Raji (cell line): ENCODE measurements around the gene KAZALD1.

ENCODE experiments used
- POLR2A ChIP-seq: IDR thresholded peaks from 2 replicates; pipeline ENCODE4 v1.6.1; 2011; ENCODE audit warnings: low read depth, low read length, control low read depth; ENCODE audit not compliant: insufficient read depth

The KAZALD1 gene

DNA sequence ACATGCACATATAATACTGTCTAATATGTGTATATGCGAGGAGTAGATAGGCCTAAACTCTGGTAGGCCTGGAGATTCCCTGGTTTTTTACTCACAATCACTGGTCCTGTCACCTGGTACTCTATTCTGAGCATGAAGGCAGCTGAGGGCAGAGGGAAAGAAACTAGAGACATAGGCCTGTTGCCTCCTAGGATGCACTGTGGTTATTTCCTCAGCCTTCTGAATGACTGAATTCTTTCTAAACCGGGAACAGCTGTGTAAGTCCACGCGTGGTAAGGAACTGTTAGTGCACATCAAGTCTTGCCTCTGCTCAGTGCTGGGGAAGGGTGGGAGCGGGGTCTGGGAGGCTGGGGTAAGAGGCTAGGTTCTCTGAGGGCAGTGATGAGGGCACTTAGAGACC is 7.7 kb downstream of the KAZALD1 start:
- no peak for TF ChIP-seq POLR2A

DNA sequence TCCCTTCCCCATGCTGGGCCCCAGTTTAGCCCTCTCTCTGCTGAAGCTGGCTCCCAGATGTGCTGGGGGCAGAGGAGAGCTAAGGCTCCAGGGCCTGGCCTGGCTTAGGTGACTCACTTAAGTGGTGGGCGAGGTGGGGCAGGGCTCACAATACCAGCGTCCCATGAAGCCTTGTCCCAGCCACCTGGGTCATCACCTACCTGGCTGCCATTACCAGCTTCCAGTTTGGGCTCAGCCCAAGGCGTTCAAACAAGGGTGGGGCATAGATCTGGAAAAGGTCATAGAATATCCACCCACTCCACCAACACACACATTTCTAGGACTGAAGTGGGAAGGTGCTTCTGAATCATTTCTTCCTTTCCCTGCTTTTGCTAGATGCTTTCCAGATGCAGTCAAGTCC is 8.3 kb downstream of the KAZALD1 start:
- TF ChIP-seq POLR2A, result no peak

DNA sequence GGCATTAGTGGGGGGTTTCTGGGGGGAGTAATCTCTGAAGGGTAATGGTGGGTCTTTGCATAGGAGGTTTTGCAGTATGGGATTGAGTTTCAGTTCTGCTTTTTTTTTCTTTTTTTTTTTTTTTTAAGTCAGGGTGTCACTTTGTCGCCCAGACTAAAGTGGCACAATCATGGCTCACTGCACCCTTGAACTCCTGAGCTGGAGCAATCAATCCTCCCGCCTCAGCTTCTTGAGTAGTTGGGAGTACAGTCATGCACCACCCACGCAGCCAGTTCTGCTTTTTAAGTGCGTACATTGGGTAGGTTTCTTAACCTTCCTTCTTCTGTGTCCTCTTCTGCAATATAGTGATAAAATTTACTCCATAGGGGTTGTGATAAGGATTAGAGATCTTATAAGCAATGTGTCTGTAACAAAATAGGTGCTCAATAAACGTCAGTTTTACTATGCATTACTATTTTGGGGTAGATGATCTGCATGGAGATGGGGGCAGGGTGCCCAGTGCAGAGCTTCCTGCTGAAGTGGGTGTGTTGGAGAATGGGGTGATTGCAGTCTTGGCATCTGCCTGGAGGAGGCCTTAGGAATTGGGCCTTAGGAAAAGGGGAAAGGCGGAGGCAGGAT is 9.6 kb downstream of the KAZALD1 start:
- no peak for TF ChIP-seq POLR2A

DNA sequence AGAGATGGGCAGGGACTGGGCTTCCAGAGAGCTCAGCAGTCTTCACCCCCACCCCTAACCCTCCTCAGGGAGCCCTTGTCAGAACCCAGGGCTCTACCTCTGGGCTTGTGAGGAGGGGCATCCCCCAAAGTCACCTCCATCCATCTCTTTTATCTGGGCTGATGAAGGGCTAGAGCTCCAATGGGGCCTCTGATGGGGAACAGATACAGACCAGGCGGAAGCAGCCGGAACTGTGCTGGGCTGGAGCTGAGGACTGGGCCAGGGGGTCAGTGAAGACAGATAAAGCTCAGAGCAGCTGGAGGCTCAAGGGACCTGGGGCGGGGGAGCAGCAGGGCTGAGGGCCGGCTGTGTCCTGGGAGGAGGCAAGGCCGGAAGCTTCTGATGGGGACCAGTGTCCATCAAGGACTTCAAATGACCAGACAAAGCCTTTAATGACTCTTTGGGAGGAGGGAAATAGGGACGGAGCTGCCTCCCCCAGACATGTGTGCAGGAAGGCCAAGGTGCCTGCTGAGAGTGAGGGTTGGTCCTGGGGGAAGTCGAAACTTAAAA is 10.2 kb downstream of the KAZALD1 start:
- TF ChIP-seq POLR2A, result no peak

GRCh38 chr10:101072923-101073322 is 11.1 kb downstream of the KAZALD1 start:
- TF ChIP-seq POLR2A, result no peak

DNA sequence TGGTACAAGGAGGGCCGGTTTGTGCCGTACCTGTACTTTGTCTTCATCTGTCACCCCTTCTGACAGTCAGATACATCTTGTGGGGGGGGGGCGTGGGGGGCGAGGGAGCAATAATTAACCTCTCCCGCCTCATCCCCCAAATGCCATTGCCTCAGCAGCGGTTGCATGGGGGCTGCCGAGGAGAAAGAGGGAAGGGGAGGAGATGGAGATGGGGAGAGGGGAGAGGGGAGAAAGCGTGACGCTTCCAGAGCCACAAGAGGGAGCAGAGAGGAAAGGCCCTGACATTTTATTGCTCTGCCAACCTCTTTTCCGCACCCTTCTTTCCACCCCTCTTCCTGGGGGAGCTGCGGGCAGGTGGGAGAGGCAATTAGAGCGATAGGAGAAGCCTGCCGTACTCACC is 11.8 kb downstream of the KAZALD1 start:
- TF ChIP-seq POLR2A, result no peak

DNA sequence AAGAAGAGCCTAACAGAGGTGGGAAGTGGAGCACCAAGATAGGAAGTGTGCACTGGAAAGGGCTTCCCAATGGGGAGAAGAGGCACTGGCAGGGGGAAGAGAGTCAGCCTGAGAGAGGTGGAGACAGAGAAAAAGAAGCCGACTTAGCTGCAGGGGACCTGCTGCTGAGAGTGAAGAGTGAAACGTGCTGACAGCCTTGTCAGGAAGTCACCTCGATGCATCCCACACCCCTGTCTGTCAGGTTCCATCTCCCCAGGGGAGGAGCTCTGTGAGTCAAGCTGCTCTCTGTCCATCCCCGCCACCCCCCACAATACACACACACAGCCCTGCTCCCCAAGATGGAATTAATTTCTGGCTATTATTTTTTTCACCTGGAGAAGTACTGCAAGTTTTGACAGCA is 14.0 kb downstream of the KAZALD1 start:
- no peak for TF ChIP-seq POLR2A

DNA sequence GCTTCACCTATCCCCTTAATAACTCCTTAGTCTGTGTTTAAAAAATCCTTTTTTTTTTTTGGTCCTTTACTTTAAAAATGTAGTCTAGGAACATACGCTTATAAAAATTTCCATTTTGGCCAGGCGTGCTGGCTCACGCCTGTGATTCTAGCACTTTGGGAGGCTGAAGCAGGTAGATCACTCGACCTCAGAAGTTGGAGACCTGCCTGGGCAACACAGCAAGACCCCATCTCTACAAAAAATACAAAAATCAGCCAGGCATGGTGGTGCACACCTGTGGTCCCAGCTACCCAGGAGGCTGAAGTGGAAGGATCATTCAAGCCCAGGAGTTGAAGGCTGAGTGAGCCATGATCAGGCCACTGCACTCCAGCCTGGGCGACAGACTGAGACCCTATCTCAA is 14.8 kb downstream of the KAZALD1 start:
- no peak for TF ChIP-seq POLR2A

DNA sequence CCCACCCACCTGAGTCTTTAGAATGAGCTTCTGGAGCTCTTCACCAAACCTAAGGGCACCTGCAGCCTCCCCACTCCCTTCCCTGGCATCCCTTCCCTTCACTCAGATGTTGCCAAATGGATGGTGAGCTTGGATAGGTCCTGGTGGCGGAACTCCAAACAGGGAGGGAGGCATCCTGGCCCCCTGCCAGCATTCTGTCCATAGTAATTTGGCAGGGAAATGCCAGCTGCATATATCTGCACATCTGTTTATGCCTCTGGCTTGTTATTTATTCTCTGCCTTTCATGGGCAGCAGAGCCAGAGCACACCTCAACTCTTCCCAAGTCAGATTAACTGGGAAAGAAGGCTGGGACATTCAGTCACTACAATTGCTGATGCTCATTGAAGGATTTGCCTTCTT is 18.1 kb downstream of the KAZALD1 start:
- no peak for TF ChIP-seq POLR2A

- no peak for TF ChIP-seq POLR2A
Measured at GRCh38 chr10:101080933-101081931, 19.4 kb downstream of the KAZALD1 start.

GRCh38 chr10:101085846-101086245 is 24.1 kb downstream of the KAZALD1 start:
- no peak for TF ChIP-seq POLR2A

- no peak for TF ChIP-seq POLR2A
Measured at GRCh38 chr10:101087376-101087775, 25.6 kb downstream of the KAZALD1 start.

- no peak for TF ChIP-seq POLR2A
Measured at GRCh38 chr10:101087965-101088364, 26.2 kb downstream of the KAZALD1 start.

GRCh38 chr10:101089520-101090299 is 27.9 kb downstream of the KAZALD1 start:
- no peak for TF ChIP-seq POLR2A

DNA sequence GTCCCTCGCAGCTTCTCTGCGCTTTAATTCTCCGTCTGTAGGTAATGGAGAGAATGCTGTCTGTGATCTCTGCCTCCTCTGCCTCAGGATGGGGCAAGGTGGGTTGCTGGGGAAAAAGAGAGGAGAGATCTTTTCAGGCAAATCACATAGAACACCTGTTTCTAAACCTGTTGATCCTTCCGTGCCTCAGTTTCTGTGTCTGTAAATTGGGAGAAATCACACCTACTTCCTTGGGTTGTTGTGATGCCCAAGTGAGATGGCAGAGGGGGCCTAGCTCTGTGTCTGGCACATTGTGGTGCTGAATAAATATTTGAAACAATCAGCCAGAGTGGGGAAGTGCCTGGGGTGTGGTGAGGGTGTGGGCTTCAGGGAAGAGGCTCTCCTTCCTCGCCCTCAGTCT is 28.8 kb downstream of the KAZALD1 start:
- TF ChIP-seq POLR2A, result no peak
